HEK293 (cell line): Measurements from ENCODE around the gene LITAFD.
"Not testable (repeated sequence)": the region's sequence is repeated elsewhere in the genome, so short reads cannot be mapped to it uniquely, and the experiment has no call there.

Source experiments
- CTCF ChIP-seq: fragments of 450-650 bp; formaldehyde crosslinking; IDR thresholded peaks from 2 replicates; pipeline ENCODE4 v1.5.1; 2016; ENCODE audit warnings: missing biosample characterization, missing genetic modification characterization
- PATZ1 ChIP-seq: fragments of 450-650 bp; formaldehyde crosslinking; IDR thresholded peaks from 2 replicates; pipeline ENCODE4 v1.5.1; 2016; ENCODE audit warnings: missing biosample characterization, missing genetic modification characterization
- SALL2 ChIP-seq: fragments of 450-650 bp; formaldehyde crosslinking; IDR thresholded peaks from 2 replicates; pipeline ENCODE4 v1.5.0; 2017; ENCODE audit warnings: missing biosample characterization, mild to moderate bottlenecking, missing genetic modification characterization, borderline replicate concordance
- ZFP37 ChIP-seq: fragments of 450-650 bp; formaldehyde crosslinking; IDR thresholded peaks from 2 replicates; pipeline ENCODE4 v1.5.1; 2016; ENCODE audit warnings: missing biosample characterization, missing genetic modification characterization
- ZFP41 ChIP-seq: fragments of 450-650 bp; formaldehyde crosslinking; IDR thresholded peaks from 2 replicates; pipeline ENCODE4 v1.5.1; 2016; ENCODE audit warnings: missing biosample characterization, missing genetic modification characterization, borderline replicate concordance
- ZNF391 ChIP-seq: fragments of 450-650 bp; formaldehyde crosslinking; IDR thresholded peaks from 2 replicates; pipeline ENCODE4 v1.5.1; 2016; ENCODE audit warnings: low read depth, missing biosample characterization, missing genetic modification characterization, borderline replicate concordance
- ZNF530 ChIP-seq: fragments of 450-650 bp; formaldehyde crosslinking; IDR thresholded peaks from 2 replicates; pipeline ENCODE4 v1.5.1; 2016; ENCODE audit warnings: low read depth, missing biosample characterization, missing genetic modification characterization
- ZNF623 ChIP-seq: fragments of 450-650 bp; formaldehyde crosslinking; IDR thresholded peaks from 2 replicates; pipeline ENCODE4 v1.5.1; 2016; ENCODE audit warnings: missing biosample characterization, missing genetic modification characterization
- TF ChIP-seq, protein P1 (sequence below): fragments of 450-650 bp; formaldehyde crosslinking; IDR thresholded peaks from 2 replicates; pipeline ENCODE4 v1.5.1; 2016; ENCODE audit warnings: missing biosample characterization, missing genetic modification characterization, low read depth

DNA sequence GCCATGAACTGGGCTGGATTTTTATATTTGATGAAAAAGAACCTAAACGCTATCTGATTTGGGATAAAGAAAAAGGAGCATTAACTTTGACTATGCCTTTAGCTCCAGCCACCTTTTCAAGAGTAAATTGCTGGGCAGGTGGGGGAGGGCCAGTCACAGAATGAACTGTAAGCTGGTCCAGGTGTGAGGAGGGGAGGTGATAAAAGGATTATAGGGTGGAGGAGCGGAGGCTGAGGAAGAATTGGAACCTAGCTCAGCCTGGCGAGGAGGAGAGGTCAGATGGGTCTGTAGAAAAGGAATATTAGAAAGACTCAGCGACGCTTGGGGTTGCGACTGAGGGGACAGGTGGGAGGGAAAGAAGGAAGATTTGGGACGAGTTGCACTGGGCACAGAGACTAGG lies 45.4 kb upstream of the LITAFD start:
- not testable (repeated sequence) for TF ChIP-seq ZNF530 (tag by site-specific recombination); ZNF623 (tag by site-specific recombination); ZFP37 (tag by site-specific recombination); ZNF391; PATZ1 (tag by site-specific recombination); CTCF (tag by site-specific recombination); ZFP41; SALL2 (tag by site-specific recombination)
- TF ChIP-seq, protein P1, sequence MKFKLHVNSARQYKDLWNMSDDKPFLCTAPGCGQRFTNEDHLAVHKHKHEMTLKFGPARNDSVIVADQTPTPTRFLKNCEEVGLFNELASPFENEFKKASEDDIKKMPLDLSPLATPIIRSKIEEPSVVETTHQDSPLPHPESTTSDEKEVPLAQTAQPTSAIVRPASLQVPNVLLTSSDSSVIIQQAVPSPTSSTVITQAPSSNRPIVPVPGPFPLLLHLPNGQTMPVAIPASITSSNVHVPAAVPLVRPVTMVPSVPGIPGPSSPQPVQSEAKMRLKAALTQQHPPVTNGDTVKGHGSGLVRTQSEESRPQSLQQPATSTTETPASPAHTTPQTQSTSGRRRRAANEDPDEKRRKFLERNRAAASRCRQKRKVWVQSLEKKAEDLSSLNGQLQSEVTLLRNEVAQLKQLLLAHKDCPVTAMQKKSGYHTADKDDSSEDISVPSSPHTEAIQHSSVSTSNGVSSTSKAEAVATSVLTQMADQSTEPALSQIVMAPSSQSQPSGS (tag by site-specific recombination), result not testable (repeated sequence)
